ENCODE measurements around the gene BORCS5. TPM values are rescaled to one million over a fixed set of nuclear protein-coding genes. Genes with fewer than 3 reads are reported as not detected.

The BORCS5 gene
- total and polyA plus RNA-seq, 2 of the 4 experiments (the other 2 are of a cell fraction) = 14.4 to 18.3 TPM

DNA sequence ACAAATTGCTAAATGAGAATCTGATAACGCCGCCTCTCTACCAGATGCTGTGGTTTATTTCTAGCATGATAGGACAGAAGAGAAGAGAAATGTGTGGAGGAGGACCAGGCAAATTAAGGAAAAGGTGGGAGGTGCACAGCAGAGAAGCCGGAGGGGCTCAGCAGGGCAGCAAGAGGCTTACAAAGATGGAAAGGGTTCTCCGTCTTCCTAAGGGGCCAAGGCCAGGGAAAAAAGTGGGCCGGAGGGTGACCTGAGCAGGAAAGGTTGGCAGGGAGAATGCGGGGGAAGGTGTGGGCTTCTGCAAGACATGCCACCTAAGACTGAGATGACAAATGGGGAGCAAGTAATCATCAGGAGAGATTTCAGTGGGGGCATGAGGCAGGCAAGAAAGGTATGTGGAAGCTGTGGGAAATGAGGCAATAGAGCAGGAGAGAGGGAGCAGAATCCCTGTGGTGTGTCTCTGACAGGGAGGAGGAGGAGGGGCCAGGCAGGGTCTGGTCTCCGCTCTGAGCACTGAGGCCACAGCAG lies 25.6 kb upstream of the BORCS5 start:
- H3K4me3 ChIP-seq (ENCODE audit: insufficient read depth, low read depth, low read length) = no peak overlapping the region
- 0 out of 2 replicates have a peak, but pooled peaks cover 2% of the 10 kb centered on the region for H3K27me3 ChIP-seq (ENCODE audit: control insufficient read depth, insufficient read depth, low read length)
- H2BK5ac ChIP-seq (ENCODE audit: low read depth, low read length, poor library complexity, severe bottlenecking) = no peak overlapping the region
- H3K56ac ChIP-seq (ENCODE audit: extremely low read depth, insufficient read depth, low read length) = no peak overlapping the region
- no peak for DNase-seq
- peak overlapping the region; percentile 83; the same call in 1 of the 2 replicates for H2BK120ac ChIP-seq (ENCODE audit: low read depth, low read length)
- in situ Hi-C loops (cut with MboI; ENCODE audit: low sequenced_read_pairs) = loop anchor here (10.0 kb wide), 1 partner anchor 247 kb away; no protein-coding TSS in a partner anchor
- no peak overlapping the region for H3K27ac ChIP-seq (ENCODE audit: insufficient read depth, low read length)
- no peak overlapping the region for H3K9ac ChIP-seq (ENCODE audit: low read depth, low read length)
- H3K14ac ChIP-seq (replicated peaks; ENCODE audit: low read depth, low read length) = no peak overlapping the region
- dilution Hi-C loops (cut with HindIII; ENCODE audit: low sequenced_read_pairs, unreplicated experiment) = no loop called here
- H4K20me1 ChIP-seq (ENCODE audit: insufficient read depth, low read length) = peaks cover 7% of the 10 kb centered on the region; the same call in 1 of the 2 replicates
- BruUV-seq (replicated peaks) = no TSS peak
- ATAC-seq (ENCODE audit: low read depth) = no peak
- H3K4ac ChIP-seq (ENCODE audit: low read depth, low read length) = peak overlapping the region; percentile 37
- H3K4me2 ChIP-seq (ENCODE audit: low read depth, low read length) = no peak overlapping the region
- ChIA-PET POLR2A (ENCODE audit: unreplicated experiment) (no interaction called here), CTCF (interaction anchor here (0.6 kb wide), 1 partner anchor 298 kb away, joined by 3 read pairs; no protein-coding TSS in a partner anchor)
- no peaks in the 10 kb centered on the region for H3K79me1 ChIP-seq (ENCODE audit: low read depth in 1 of 2, low read length in 2 of 2)
- intact Hi-C loops (cut with micrococcal nuclease) = loop anchor here (5.0 to 10.0 kb wide), 3 partner anchors 64 to 749 kb away; partner anchors contain the start of gene LRP6
- peak overlapping the region; percentile 68 for H2AK5ac ChIP-seq (ENCODE audit: low read depth, low read length)
- H2AFZ ChIP-seq (replicated peaks; ENCODE audit: low read length, poor library complexity) = no peak overlapping the region
- H3K18ac ChIP-seq (ENCODE audit: low read depth, low read length) = no peak overlapping the region
- H4K8ac ChIP-seq (ENCODE audit: low read depth in 2 of 2, low read length in 2 of 2) = no peak overlapping the region; a peak in 1 of 4 replicates
- H2BK15ac ChIP-seq (ENCODE audit: low read depth, low read length) = peak overlapping the region; percentile 36; the same call in 1 of the 3 replicates
- no peaks in the 10 kb centered on the region for H3K36me3 ChIP-seq (ENCODE audit: control insufficient read depth, insufficient read depth, low read length)
- TF ChIP-seq, protein P1, sequence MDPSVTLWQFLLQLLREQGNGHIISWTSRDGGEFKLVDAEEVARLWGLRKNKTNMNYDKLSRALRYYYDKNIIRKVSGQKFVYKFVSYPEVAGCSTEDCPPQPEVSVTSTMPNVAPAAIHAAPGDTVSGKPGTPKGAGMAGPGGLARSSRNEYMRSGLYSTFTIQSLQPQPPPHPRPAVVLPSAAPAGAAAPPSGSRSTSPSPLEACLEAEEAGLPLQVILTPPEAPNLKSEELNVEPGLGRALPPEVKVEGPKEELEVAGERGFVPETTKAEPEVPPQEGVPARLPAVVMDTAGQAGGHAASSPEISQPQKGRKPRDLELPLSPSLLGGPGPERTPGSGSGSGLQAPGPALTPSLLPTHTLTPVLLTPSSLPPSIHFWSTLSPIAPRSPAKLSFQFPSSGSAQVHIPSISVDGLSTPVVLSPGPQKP (IDR thresholded peaks at IDR 0.05; ENCODE audit: borderline replicate concordance, low read depth, low read length) = no peak
- H4K5ac ChIP-seq (ENCODE audit: low read depth, low read length) = no peak overlapping the region
- 73% methylated on average over 2 of the region's 7 CpGs; no CpG with 5 or more reads in 1 of the 2 experiments for WGBS, 2 experiments (ENCODE audit: extremely low coverage in 2 of 2, insufficient read length in 1 of 2)
- no peak overlapping the region for H3K23ac ChIP-seq (ENCODE audit: low read depth, low read length)
- no peaks in the 10 kb centered on the region for H3K9me3 ChIP-seq (ENCODE audit: control insufficient read depth, insufficient read depth, low read length)
- H3K4me1 ChIP-seq (ENCODE audit: control insufficient read depth, insufficient read depth, low read length) = peaks cover 2% of the 10 kb centered on the region; the same call in 1 of the 2 replicates
- no peak overlapping the region for H2AK9ac ChIP-seq (replicated peaks; ENCODE audit: low read depth, low read length, poor library complexity)
- peak overlapping the region; percentile 81; the same call in 1 of the 2 replicates for H2BK20ac ChIP-seq (ENCODE audit: low read depth, low read length)
- H3K9me1 ChIP-seq (ENCODE audit: insufficient read depth, low read length) = 0 out of 2 replicates have a peak, but pooled peaks cover 5% of the 10 kb centered on the region
- peak overlapping the region; percentile 7; the same call in 1 of the 2 replicates for H4K91ac ChIP-seq (ENCODE audit: insufficient read depth, low read depth, low read length)

All from IMR-90 (cell line).